HepG2 (cell line): Measurements from ENCODE around the gene SH2D1B. TPM values are rescaled to one million over a fixed set of nuclear protein-coding genes. Genes with fewer than 3 reads are reported as not detected.

Experiments used
- AGO1 ChIP-seq: fragments of 200-400 bp; formaldehyde crosslinking; IDR thresholded peaks from 2 replicates; pipeline ENCODE4 v1.6.1; 2017; ENCODE audit warnings: mild to moderate bottlenecking, low read depth, low read length, moderate library complexity; ENCODE audit not compliant: poor library complexity, severe bottlenecking
- ATF2 ChIP-seq: sonication (generic); formaldehyde crosslinking; IDR thresholded peaks from 2 replicates; pipeline ENCODE4 v1.4.0; 2020; ENCODE audit warnings: missing genetic modification reagents
- HMG20B ChIP-seq: conservative IDR thresholded peaks from 2 replicates; pipeline ENCODE4 v1.6.1; 2016; ENCODE audit warnings: missing genetic modification reagents, missing compliant biosample characterization
- KAT2B ChIP-seq: fragments of 150-350 bp; IDR thresholded peaks from 2 replicates; pipeline ENCODE4 v1.6.1; 2014; ENCODE audit warnings: low read depth, low read length, borderline replicate concordance
- PAX8 ChIP-seq: sonication (generic); formaldehyde crosslinking; IDR thresholded peaks from 2 replicates; pipeline ENCODE4 v1.8.0; 2022; ENCODE audit warnings: mild to moderate bottlenecking, missing genetic modification reagents, borderline replicate concordance
- SALL1 ChIP-seq: sonication (generic); formaldehyde crosslinking; IDR thresholded peaks from 2 replicates; pipeline ENCODE4 v1.8.0; 2022; ENCODE audit warnings: mild to moderate bottlenecking, missing genetic modification reagents
- ZMAT3 ChIP-seq: sonication (generic); formaldehyde crosslinking; conservative IDR thresholded peaks from 2 replicates; pipeline ENCODE4 v1.7.0; 2021; ENCODE audit warnings: missing genetic modification reagents
- ZNF263 ChIP-seq: sonication (generic); formaldehyde crosslinking; IDR thresholded peaks from 2 replicates; pipeline ENCODE4 v1.4.0; 2020; ENCODE audit warnings: missing genetic modification reagents
- ZNF264 ChIP-seq: sonication (generic); formaldehyde crosslinking; IDR thresholded peaks from 2 replicates; pipeline ENCODE4 v1.4.0; 2020; ENCODE audit warnings: missing genetic modification reagents
- ZNF512B ChIP-seq: sonication (generic); formaldehyde crosslinking; IDR thresholded peaks from 2 replicates; pipeline ENCODE4 v1.5.1; 2020; ENCODE audit warnings: missing genetic modification reagents, mild to moderate bottlenecking, borderline replicate concordance
- ZNF557 ChIP-seq: sonication (generic); formaldehyde crosslinking; IDR thresholded peaks from 2 replicates; pipeline ENCODE4 v1.4.0; 2020; ENCODE audit warnings: missing genetic modification reagents
- ZUFSP ChIP-seq: sonication (generic); formaldehyde crosslinking; IDR thresholded peaks from 2 replicates; pipeline ENCODE4 v1.9.0; 2021; ENCODE audit warnings: missing genetic modification reagents, mild to moderate bottlenecking, borderline replicate concordance
- polyA plus RNA-seq, 8 experiments: library from polyadenylated mRNA; depleted of rRNA in 3 of 8; stranded (reverse) in 7 of 8; unstranded in 1 of 8; fragments of >200 nt; fragmentation: Illumina TruSeq in 4 of 8; extraction: Trizol in 4 of 8; gene quantifications; 2 replicates each; pipeline versions ENCODE4 v1.2.1 to v1.2.3, GENCODE V29; 2011 to 2016; ENCODE audit warnings: low read depth in 4 of 8, missing spikeins in 1 of 8, mixed read lengths in 1 of 8; ENCODE audit not compliant: insufficient read depth in 1 of 8
- total RNA-seq, 5 experiments: library from RNA; depleted of rRNA; stranded (reverse); fragments of >200 nt; fragmentation: Illumina TruSeq; extraction: Trizol; gene quantifications; 2 replicates each; pipeline ENCODE4 v1.2.3, GENCODE V29; 2016; ENCODE audit warnings: low read depth in 1 of 5
- TF ChIP-seq, protein P1 (sequence below): sonication (generic); formaldehyde crosslinking; IDR thresholded peaks from 2 replicates; pipeline ENCODE4 v1.4.0; 2020; ENCODE audit warnings: missing genetic modification reagents, mild to moderate bottlenecking, borderline replicate concordance
- TF ChIP-seq, protein P2 (sequence below): sonication (generic); formaldehyde crosslinking; IDR thresholded peaks from 2 replicates; pipeline ENCODE4 v1.4.0; 2020; ENCODE audit warnings: missing genetic modification reagents
- TF ChIP-seq, protein P3 (sequence below): sonication (generic); formaldehyde crosslinking; IDR thresholded peaks from 2 replicates; pipeline ENCODE4 v1.5.1; 2020; ENCODE audit warnings: missing genetic modification reagents, mild to moderate bottlenecking, borderline replicate concordance

Gene SH2D1B
- total and polyA plus RNA-seq, 2 of the 13 experiments (the other 11 are each of a cell fraction or from before 2014, with no cell fraction given), result not detected

GRCh38 chr1:162398999-162399580 lies 12.8 kb downstream of the SH2D1B start (continued):
- TF ChIP-seq KAT2B, result no peak
- TF ChIP-seq ZNF263 (CRISPR knock-in tag), result no peak
- TF ChIP-seq ZNF512B (CRISPR knock-in tag), result no peak
- no peak for TF ChIP-seq HMG20B (CRISPR knock-in tag)
- no peak for TF ChIP-seq ZNF557 (CRISPR knock-in tag)
- TF ChIP-seq PAX8 (CRISPR knock-in tag), result no peak
- TF ChIP-seq ATF2 (CRISPR knock-in tag), result no peak
- no peak for TF ChIP-seq SALL1 (CRISPR knock-in tag)
- TF ChIP-seq ZMAT3 (CRISPR knock-in tag), result no peak
- TF ChIP-seq, protein P1, sequence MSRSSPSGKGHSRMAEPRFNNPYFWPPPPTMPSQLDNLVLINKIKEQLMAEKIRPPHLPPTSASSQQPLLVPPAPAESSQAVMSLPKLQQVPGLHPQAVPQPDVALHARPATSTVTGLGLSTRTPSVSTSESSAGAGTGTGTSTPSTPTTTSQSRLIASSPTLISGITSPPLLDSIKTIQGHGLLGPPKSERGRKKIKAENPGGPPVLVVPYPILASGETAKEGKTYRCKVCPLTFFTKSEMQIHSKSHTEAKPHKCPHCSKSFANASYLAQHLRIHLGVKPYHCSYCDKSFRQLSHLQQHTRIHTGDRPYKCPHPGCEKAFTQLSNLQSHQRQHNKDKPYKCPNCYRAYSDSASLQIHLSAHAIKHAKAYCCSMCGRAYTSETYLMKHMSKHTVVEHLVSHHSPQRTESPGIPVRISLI, result no peak
- TF ChIP-seq, protein P2, sequence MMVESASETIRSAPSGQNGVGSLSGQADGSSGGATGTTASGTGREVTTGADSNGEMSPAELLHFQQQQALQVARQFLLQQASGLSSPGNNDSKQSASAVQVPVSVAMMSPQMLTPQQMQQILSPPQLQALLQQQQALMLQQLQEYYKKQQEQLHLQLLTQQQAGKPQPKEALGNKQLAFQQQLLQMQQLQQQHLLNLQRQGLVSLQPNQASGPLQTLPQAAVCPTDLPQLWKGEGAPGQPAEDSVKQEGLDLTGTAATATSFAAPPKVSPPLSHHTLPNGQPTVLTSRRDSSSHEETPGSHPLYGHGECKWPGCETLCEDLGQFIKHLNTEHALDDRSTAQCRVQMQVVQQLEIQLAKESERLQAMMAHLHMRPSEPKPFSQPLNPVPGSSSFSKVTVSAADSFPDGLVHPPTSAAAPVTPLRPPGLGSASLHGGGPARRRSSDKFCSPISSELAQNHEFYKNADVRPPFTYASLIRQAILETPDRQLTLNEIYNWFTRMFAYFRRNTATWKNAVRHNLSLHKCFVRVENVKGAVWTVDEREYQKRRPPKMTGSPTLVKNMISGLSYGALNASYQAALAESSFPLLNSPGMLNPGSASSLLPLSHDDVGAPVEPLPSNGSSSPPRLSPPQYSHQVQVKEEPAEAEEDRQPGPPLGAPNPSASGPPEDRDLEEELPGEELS, result no peak
- no peak for TF ChIP-seq ZNF264 (CRISPR knock-in tag)
- no peak for TF ChIP-seq ZUFSP (CRISPR knock-in tag)
- TF ChIP-seq, protein P3, sequence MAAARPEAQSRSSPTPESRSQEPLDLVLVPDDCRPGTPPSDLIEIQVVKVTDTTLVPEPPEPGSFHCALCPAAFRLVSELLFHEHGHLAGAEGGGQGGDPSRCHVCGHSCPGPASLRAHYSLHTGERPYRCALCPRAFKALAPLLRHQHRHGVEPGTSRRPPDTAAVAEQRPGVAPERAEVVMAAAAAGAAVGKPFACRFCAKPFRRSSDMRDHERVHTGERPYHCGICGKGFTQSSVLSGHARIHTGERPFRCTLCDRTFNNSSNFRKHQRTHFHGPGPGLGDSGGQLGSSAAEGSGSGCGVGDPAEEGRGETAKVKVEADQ, result no peak
- TF ChIP-seq AGO1, result no peak
